HEK293T (cell line): Measurements from ENCODE around the gene HTRA3.

Experiments used
- FOXK2 ChIP-seq: fragments of 450-650 bp; IDR thresholded peaks from 2 replicates; pipeline ENCODE4 v1.6.1; 2016; ENCODE audit warnings: mild to moderate bottlenecking
- FOXM1 ChIP-seq: fragments of 450-650 bp; IDR thresholded peaks from 2 replicates; pipeline ENCODE4 v1.6.1; 2017; ENCODE audit warnings: mild to moderate bottlenecking, borderline replicate concordance
- SP1 ChIP-seq: fragments of 450-650 bp; IDR thresholded peaks from 2 replicates; pipeline ENCODE4 v1.6.1; 2017

DNA sequence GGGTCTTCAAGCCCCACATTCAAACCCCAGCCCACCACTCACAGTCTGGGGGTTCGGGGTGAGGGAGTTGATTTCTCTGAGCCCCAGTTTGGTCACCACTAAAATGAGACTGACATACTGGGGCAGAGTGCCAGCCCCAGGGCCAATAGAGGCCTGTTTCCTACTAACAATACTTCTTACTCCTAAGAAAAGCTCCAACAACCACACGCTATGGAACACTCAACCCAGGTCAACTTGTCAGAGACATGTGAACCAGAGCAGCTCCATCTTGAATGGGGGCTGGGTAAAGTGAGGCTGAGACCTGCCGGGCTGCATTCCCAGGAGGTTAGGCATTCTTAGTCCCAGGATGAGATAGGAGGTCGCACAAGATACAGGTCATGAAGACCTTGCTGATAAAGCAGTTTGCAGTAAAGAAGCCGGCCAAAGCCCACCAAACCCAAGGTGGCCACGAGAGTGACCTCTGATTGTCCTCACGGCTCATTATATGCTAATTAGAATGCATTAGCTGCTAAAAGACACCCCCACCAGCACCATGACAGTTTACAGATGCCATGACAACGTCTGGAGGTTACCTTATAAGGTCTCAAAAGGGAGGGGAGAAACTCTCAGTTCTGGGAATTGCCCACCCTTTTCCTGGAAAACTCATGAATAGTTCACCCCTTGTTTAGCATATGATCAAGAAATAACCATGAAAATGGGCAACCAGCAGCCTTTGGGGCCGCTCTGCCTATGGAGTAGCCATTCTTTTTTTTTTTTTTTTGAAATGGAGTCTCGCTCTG lies 26.6 kb upstream of the HTRA3 start:
- TF ChIP-seq FOXK2 (no peak), SP1 (no peak), FOXM1 (no peak)
